Progenitor cell of endocrine pancreas (in vitro differentiated cells): Measurements from ENCODE around the gene INKA2. TPM values are rescaled to one million over a fixed set of nuclear protein-coding genes. Genes with fewer than 3 reads are reported as not detected.
A peak's percentile ranks its signal among the peaks of the same experiment; 100 is the strongest.

ENCODE experiments used
- DNase-seq: peaks from one replicate; pipeline ENCODE4 v3.0.0; 2021; ENCODE audit warnings: low spot score; ENCODE audit not compliant: unreplicated experiment
- H3K27ac Mint-ChIP-seq: 2 replicates; pipeline ENCODE4 v1.8.0; 2021; ENCODE audit warnings: mild to moderate bottlenecking, moderate library complexity, mixed read lengths
- H3K27me3 Mint-ChIP-seq: 2 replicates; pipeline ENCODE4 v1.8.0; 2021; ENCODE audit warnings: mixed read lengths
- H3K36me3 Mint-ChIP-seq: 2 replicates; pipeline ENCODE4 v1.8.0; 2022; ENCODE audit warnings: mixed read lengths; ENCODE audit not compliant: insufficient read depth
- H3K4me1 Mint-ChIP-seq: 2 replicates; pipeline ENCODE4 v1.8.0; 2021; ENCODE audit warnings: low read depth, mixed read lengths
- H3K4me3 Mint-ChIP-seq: 2 replicates; pipeline ENCODE4 v1.8.0; 2021; ENCODE audit warnings: low read depth, mild to moderate bottlenecking, moderate library complexity, mixed read lengths
- H3K9me3 Mint-ChIP-seq: 2 replicates; pipeline ENCODE4 v1.8.0; 2021; ENCODE audit warnings: low read depth, mixed read lengths
- CTCF ChIP-seq: fragments of 200-600 bp; sonication (generic); IDR thresholded peaks from one replicate; pipeline ENCODE4 v1.5.0; 2021; ENCODE audit warnings: antibody characterized with exemption, mild to moderate bottlenecking; ENCODE audit not compliant: unreplicated experiment
- total RNA-seq: library from RNA; stranded (reverse); gene quantifications from 2 replicates; pipeline ENCODE4 v1.2.1, GENCODE V29; 2021

The INKA2 gene
- total RNA-seq, 1 donor from 2014 or later = 4.4 TPM

- H3K9me3 Mint-ChIP-seq = no peaks in the 10 kb centered on the region
- peaks cover 40% of the 10 kb centered on the region for H3K27me3 Mint-ChIP-seq
- peak overlapping the region; percentile 72 for H3K4me3 Mint-ChIP-seq
- peak; percentile 30 for DNase-seq
- H3K36me3 Mint-ChIP-seq = no peaks in the 10 kb centered on the region
- H3K4me1 Mint-ChIP-seq = peaks cover 6% of the 10 kb centered on the region
- no peak for TF ChIP-seq CTCF
- H3K27ac Mint-ChIP-seq = peak overlapping the region; percentile 95
These were observed 950 bp upstream of the INKA2 start for GRCh38 chr1:111739925-111740765.

GRCh38 chr1:111738436-111739193 is 580 bp downstream of the INKA2 start:
- peaks cover 33% of the 10 kb centered on the region for H3K27me3 Mint-ChIP-seq
- TF ChIP-seq CTCF = no peak
- H3K4me1 Mint-ChIP-seq = peaks cover 6% of the 10 kb centered on the region
- peak overlapping the region; percentile 72 for H3K4me3 Mint-ChIP-seq
- peak; percentile 24 for DNase-seq
- no peaks in the 10 kb centered on the region for H3K9me3 Mint-ChIP-seq
- H3K36me3 Mint-ChIP-seq = no peaks in the 10 kb centered on the region
- H3K27ac Mint-ChIP-seq = peak overlapping the region; percentile 95

- Mint-ChIP-seq H3K27ac (peak overlapping the region; percentile 48), H3K9me3 (no peaks in the 10 kb centered on the region), H3K27me3 (peaks cover 33% of the 10 kb centered on the region), H3K36me3 (no peaks in the 10 kb centered on the region), H3K4me3 (peak overlapping the region; percentile 72), H3K4me1 (peaks cover 9% of the 10 kb centered on the region)
- DNase-seq = no peak
- no peak for TF ChIP-seq CTCF
These were observed 1.1 kb downstream of the INKA2 start for GRCh38 chr1:111738133-111738435.

- peak overlapping the region; percentile 48 for H3K27ac Mint-ChIP-seq
- no peaks in the 10 kb centered on the region for H3K9me3 Mint-ChIP-seq
- peak overlapping the region; percentile 72 for H3K4me3 Mint-ChIP-seq
- no peak for DNase-seq
- H3K36me3 Mint-ChIP-seq = no peaks in the 10 kb centered on the region
- TF ChIP-seq CTCF = no peak
- peaks cover 32% of the 10 kb centered on the region for H3K27me3 Mint-ChIP-seq
- peaks cover 11% of the 10 kb centered on the region for H3K4me1 Mint-ChIP-seq
These were observed 1.7 kb downstream of the INKA2 start for GRCh38 chr1:111737216-111738132.
